ENCODE data around the gene TBC1D1.

GRCh38 chr4:38178392-38178995, 287.6 kb downstream of the TBC1D1 start:
- TF ChIP-seq CTCF (IDR thresholded peaks at IDR 0.05) = no peak
- no peak for TF ChIP-seq POLR2A (IDR thresholded peaks at IDR 0.05)
- no peak for TF ChIP-seq POLR2AphosphoS5 (IDR thresholded peaks at IDR 0.05)

Data from prostate gland (tissue), 2 donors.